OCI-LY7 (cell line): ENCODE data around the gene SETD1B. TPM values are rescaled to one million over a fixed set of nuclear protein-coding genes. Genes with fewer than 3 reads are reported as not detected.
"Not testable (repeated sequence)": the region's sequence is repeated elsewhere in the genome, so short reads cannot be mapped to it uniquely, and the experiment has no call there.

Source experiments
- BruUV-seq: library from RNA; stranded (reverse); fragments of 400-500 nt; replicated peaks from 2 replicates; lab custom pipeline; 2021; lab: Mats Ljungman, UMichigan
- CTCF ChIA-PET: fragments of 300-600 bp; sonication (Branson Sonifier 250); formaldehyde crosslinking; loops from one replicate; lab custom pipeline; 2022; ENCODE audit warnings: antibody characterized with exemption; ENCODE audit not compliant: unreplicated experiment; lab: Charles Lee
- POLR2A ChIA-PET: fragments of 300-600 bp; sonication (Branson Sonifier 250); formaldehyde crosslinking; loops from one replicate; lab custom pipeline; 2022; ENCODE audit warnings: antibody characterized with exemption; lab: Charles Lee
- DNase-seq: peaks from one replicate; pipeline ENCODE4 v3.0.0-alpha.2; 2015; ENCODE audit warnings: low spot score
- H2AFZ ChIP-seq: fragments of 200-600 bp; sonication (generic), shearing (Covaris generic); 2 replicates; pipeline ENCODE4 v1.6.1; 2014; ENCODE audit warnings: mild to moderate bottlenecking, antibody characterized with exemption, low read length, moderate library complexity
- H3K27ac ChIP-seq: fragments of 200-600 bp; sonication (generic); 2 replicates; pipeline ENCODE4 v1.5.1; 2014; ENCODE audit warnings: mixed run types, low read depth, mild to moderate bottlenecking, moderate library complexity, low read length, inconsistent platforms; ENCODE audit not compliant: poor library complexity, severe bottlenecking
- H3K36me3 ChIP-seq: fragments of 200-600 bp; sonication (generic); 2 replicates; pipeline ENCODE4 v1.6.1; 2014; ENCODE audit warnings: mild to moderate bottlenecking, antibody characterized with exemption, low read length, moderate library complexity, mixed read lengths; ENCODE audit not compliant: insufficient read depth
- H3K4me1 ChIP-seq: fragments of 200-600 bp; sonication (generic); 2 replicates; pipeline ENCODE4 v1.5.1; 2014; ENCODE audit warnings: mild to moderate bottlenecking, low read length; ENCODE audit not compliant: insufficient read depth, poor library complexity, severe bottlenecking
- H3K4me2 ChIP-seq: fragments of 200-600 bp; sonication (generic); 2 replicates; pipeline ENCODE4 v1.6.1; 2014; ENCODE audit warnings: mild to moderate bottlenecking, low read length
- H3K4me3 ChIP-seq: fragments of 200-600 bp; sonication (generic); 2 replicates; pipeline ENCODE4 v1.5.1; 2014; ENCODE audit warnings: mild to moderate bottlenecking, low read depth, low read length; ENCODE audit not compliant: poor library complexity, severe bottlenecking
- H3K79me2 ChIP-seq: fragments of 200-600 bp; sonication (generic); 2 replicates; pipeline ENCODE4 v1.6.1; 2016; ENCODE audit warnings: low read depth, mild to moderate bottlenecking, low read length, moderate library complexity, mixed read lengths; ENCODE audit not compliant: insufficient read depth
- H3K9me2 ChIP-seq: fragments of 200-600 bp; sonication (generic); 2 replicates; pipeline ENCODE4 v1.6.1; 2016; ENCODE audit warnings: mild to moderate bottlenecking, low read length, mixed read lengths; ENCODE audit not compliant: insufficient read depth
- H3K9me3 ChIP-seq: fragments of 200-600 bp; sonication (generic); 2 replicates; pipeline ENCODE4 v1.6.1; 2014; ENCODE audit warnings: mild to moderate bottlenecking, mixed run types, low read length, mixed read lengths
- H4K20me1 ChIP-seq: fragments of 200-600 bp; sonication (generic); 2 replicates; pipeline ENCODE4 v1.6.1; 2014; ENCODE audit warnings: mild to moderate bottlenecking, antibody characterized with exemption, low read length, moderate library complexity, mixed read lengths; ENCODE audit not compliant: insufficient read depth
- EZH2phosphoT487 ChIP-seq: fragments of 200-600 bp; sonication (generic); IDR thresholded peaks from 2 replicates; pipeline ENCODE4 v1.6.1; 2018; ENCODE audit warnings: low read depth, borderline replicate concordance, mild to moderate bottlenecking, mixed run types, antibody characterized with exemption, low read length, moderate library complexity, mixed read lengths
- intact Hi-C: fragments of 100-400 bp; cut with micrococcal nuclease; formaldehyde crosslinking; loops from one replicate; pipeline ENCODE4 v1.10.0; 2022; ENCODE audit not compliant: unreplicated experiment
- total RNA-seq, 2 experiments: library from RNA; depleted of rRNA in 1 of 2; stranded (reverse); fragments of >200 nt in 1 of 2; shearing (Covaris generic) in 1 of 2; gene quantifications; 2 replicates each; pipeline ENCODE4 v1.2.3, GENCODE V29; 2014 to 2022
- TF ChIP-seq, protein P1 (sequence below): fragments of 200-600 bp; sonication (generic); conservative IDR thresholded peaks from 2 replicates; pipeline ENCODE4 v1.5.1; 2014; ENCODE audit warnings: mild to moderate bottlenecking, antibody characterized with exemption, low read length, moderate library complexity, mixed read lengths

The SETD1B gene
- total RNA-seq, 2 experiments from 2014 or later: 4.7 to 22.5 TPM

DNA sequence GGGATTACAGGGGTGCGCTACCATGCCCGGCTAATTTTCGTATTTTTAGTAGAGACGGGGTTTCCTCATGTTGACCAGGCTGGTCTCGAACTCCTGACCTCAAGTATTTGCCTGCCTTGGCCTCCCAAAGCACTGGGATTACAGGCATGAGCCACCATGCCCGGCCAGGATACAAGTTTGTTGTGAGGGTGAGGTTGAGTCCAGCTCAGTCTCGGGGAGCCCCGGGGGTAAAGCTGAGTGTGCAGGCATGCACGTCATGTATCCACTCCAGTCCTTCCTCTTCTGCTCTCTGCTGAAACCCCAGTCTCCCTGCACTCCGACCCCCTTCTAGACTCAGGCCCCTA lies 54.5 kb downstream of the SETD1B start:
- H3K36me3 ChIP-seq: no peaks in the 10 kb centered on the region
- H2AFZ ChIP-seq: no peak overlapping the region
- H3K27ac ChIP-seq: no peak overlapping the region
- H3K4me1 ChIP-seq: peaks cover 20% of the 10 kb centered on the region
- no TSS peak for BruUV-seq
- ChIA-PET POLR2A (no interaction called here), CTCF (no interaction called here)
- DNase-seq: no peak
- no peaks in the 10 kb centered on the region for H4K20me1 ChIP-seq
- no peak overlapping the region for H3K4me3 ChIP-seq
- no peak overlapping the region for H3K4me2 ChIP-seq
- no peaks in the 10 kb centered on the region for H3K9me2 ChIP-seq
- intact Hi-C loops: no loop called here
- TF ChIP-seq, protein P1, sequence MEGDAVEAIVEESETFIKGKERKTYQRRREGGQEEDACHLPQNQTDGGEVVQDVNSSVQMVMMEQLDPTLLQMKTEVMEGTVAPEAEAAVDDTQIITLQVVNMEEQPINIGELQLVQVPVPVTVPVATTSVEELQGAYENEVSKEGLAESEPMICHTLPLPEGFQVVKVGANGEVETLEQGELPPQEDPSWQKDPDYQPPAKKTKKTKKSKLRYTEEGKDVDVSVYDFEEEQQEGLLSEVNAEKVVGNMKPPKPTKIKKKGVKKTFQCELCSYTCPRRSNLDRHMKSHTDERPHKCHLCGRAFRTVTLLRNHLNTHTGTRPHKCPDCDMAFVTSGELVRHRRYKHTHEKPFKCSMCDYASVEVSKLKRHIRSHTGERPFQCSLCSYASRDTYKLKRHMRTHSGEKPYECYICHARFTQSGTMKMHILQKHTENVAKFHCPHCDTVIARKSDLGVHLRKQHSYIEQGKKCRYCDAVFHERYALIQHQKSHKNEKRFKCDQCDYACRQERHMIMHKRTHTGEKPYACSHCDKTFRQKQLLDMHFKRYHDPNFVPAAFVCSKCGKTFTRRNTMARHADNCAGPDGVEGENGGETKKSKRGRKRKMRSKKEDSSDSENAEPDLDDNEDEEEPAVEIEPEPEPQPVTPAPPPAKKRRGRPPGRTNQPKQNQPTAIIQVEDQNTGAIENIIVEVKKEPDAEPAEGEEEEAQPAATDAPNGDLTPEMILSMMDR: no peak
- no peak for TF ChIP-seq EZH2phosphoT487
- no peaks in the 10 kb centered on the region for H3K9me3 ChIP-seq
- no peaks in the 10 kb centered on the region for H3K79me2 ChIP-seq

DNA sequence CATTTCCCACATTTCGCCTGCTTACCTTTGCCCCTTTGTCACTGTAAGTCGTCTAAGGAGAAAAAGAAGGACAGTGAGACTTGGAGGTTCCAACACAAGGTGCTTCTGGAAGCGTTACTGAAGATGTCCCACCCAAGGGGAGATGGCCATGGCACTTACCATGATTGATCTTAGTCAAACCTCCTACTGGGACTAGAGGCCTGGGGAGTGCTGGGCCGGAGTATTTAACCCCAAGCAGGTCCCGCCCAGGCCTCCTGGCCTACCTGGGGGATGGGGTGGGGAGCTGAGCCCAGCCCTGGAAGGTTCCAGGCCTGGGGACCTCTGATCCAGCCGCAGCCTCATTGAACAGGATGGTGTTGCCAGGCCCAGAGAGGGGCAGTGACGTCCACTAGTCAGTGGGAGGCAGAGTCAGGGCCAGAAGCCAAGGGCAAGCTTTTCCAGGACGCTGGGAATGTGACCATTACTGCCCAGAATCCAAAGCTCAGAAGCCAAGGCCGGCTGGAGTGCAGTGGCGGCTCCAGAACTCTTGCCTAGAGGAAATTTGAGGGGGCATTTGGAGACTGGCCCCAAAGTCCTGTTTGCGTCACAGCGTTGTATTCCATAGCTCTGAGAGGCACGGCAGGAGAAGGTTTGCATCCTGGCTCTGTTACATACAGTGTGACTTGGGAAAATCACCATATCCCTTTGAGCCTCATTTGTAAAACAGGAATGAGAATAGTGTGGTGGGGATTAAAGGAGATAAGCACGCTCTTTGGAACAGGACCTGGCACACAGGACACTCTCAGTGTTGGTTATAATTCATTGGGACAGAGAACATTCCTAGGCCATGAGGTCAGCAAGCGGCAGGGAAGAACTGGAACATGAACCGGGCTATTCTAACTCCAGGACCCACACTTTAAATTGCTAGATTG lies 55.1 kb downstream of the SETD1B start, which contains the start of gene HPD:
TSS of gene HPD (minus strand) at position 198 of the 911 bp plus-strand sequence. CDS start at position 162, 36 bp downstream.
- no peak within 1 kb of the TSS for H3K27ac ChIP-seq
- H3K4me1 ChIP-seq: peaks cover 20% of the 10 kb centered on the region
- no peaks in the 10 kb centered on the region for H3K36me3 ChIP-seq
- intact Hi-C loops: no loop called here
- no peaks in the 10 kb centered on the region for H3K9me2 ChIP-seq
- H2AFZ ChIP-seq: no peak within 1 kb of the TSS
- no peak within 1 kb of the TSS for H3K4me3 ChIP-seq
- no peak within 1 kb of the TSS for H3K4me2 ChIP-seq
- no TSS peak for BruUV-seq
- DNase-seq: no peak
- ChIA-PET CTCF (no interaction called here), POLR2A (interaction anchor here (1.6 kb wide), 1 partner anchor 29 kb away, joined by 4 read pairs; the partner anchor contains the start of gene PSMD9)
- H3K9me3 ChIP-seq: no peaks in the 10 kb centered on the region
- no peaks in the 10 kb centered on the region for H3K79me2 ChIP-seq
- TF ChIP-seq, protein P1: no peak
- no peak for TF ChIP-seq EZH2phosphoT487
- no peaks in the 10 kb centered on the region for H4K20me1 ChIP-seq

DNA sequence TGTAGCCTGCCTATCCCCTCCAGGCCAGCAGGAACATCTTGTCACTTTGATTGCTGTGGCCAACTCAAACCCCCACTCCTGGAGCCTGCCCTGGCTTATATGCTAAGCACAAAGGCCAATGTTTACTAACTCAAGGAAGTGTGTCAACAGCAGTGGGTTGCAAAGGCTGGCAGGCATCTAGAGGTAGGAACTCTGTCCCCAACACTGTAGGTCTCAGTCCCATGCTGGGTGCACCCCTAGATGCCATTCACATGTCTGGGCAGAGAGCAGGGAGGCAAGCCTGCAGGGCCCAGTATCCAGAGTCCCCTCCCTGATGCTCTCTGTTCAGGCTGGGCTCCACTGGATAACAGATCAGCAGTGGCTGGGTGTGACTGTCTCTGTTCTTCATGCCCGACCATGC lies 56.4 kb downstream of the SETD1B start:
- no peaks in the 10 kb centered on the region for H3K79me2 ChIP-seq
- intact Hi-C loops: no loop called here
- no peak overlapping the region for H3K4me3 ChIP-seq
- no peak overlapping the region for H3K4me2 ChIP-seq
- no TSS peak for BruUV-seq
- H3K27ac ChIP-seq: no peak overlapping the region
- no peaks in the 10 kb centered on the region for H3K9me2 ChIP-seq
- TF ChIP-seq EZH2phosphoT487: no peak
- TF ChIP-seq, protein P1: no peak
- DNase-seq: no peak
- H3K36me3 ChIP-seq: no peaks in the 10 kb centered on the region
- H2AFZ ChIP-seq: no peak overlapping the region
- H3K4me1 ChIP-seq: peaks cover 19% of the 10 kb centered on the region
- ChIA-PET CTCF (no interaction called here), POLR2A (interaction anchor here (1.6 kb wide), 1 partner anchor 28 kb away, joined by 4 read pairs; the partner anchor contains the start of gene PSMD9)
- no peaks in the 10 kb centered on the region for H4K20me1 ChIP-seq
- no peaks in the 10 kb centered on the region for H3K9me3 ChIP-seq

DNA sequence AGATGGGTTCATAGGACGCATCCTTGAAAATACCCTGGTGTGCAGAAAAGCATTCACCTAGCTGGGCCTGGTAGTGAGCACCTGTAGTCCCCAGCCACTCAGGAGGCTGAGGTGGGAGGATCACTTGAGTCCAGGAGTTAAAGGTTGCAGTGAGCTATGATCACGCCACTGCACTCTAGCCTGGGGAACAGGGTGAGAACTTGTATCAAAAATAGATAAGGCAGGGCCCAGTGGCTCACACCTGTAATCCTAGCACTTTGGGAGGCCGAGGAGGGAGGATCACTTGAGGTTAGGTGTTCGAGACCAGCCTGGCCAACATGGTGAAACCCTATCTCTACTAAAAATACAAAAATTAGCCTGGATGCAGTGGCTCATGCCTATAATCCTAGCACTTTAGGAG lies 56.9 kb downstream of the SETD1B start:
- POLR2A ChIA-PET: interaction anchor here (1.6 kb wide), 1 partner anchor 27 kb away, joined by 4 read pairs; the partner anchor contains the start of gene PSMD9
- CTCF ChIA-PET: not testable (repeated sequence)

More for the DNA sequence above, 56.9 kb downstream of the SETD1B start:
- H3K27ac ChIP-seq, H3K4me2 ChIP-seq, H2AFZ ChIP-seq, H3K9me2 ChIP-seq, DNase-seq, H3K79me2 ChIP-seq, H4K20me1 ChIP-seq, BruUV-seq, H3K36me3 ChIP-seq, H3K9me3 ChIP-seq, H3K4me3 ChIP-seq, intact Hi-C loops: not testable (repeated sequence)
- peaks cover 15% of the 10 kb centered on the region for H3K4me1 ChIP-seq
